K562 (cell line): ENCODE results near the gene FXYD1. TPM values are rescaled to one million over a fixed set of nuclear protein-coding genes. Genes with fewer than 3 reads are reported as not detected.
A peak's percentile ranks its signal among the peaks of the same experiment; 100 is the strongest.

Experiments
- CBX3 ChIP-seq, 2 experiments: IDR thresholded peaks; 1 replicate in 1 of 2; 2 replicates in 1 of 2; pipeline ENCODE4 v1.6.1; 2012; ENCODE audit warnings: inconsistent platforms in 2 of 2, low read length in 2 of 2, borderline replicate concordance in 1 of 2, control low read depth in 1 of 2
- CTCF ChIP-seq, 3 experiments: IDR thresholded peaks in 2 of 3; conservative IDR thresholded peaks in 1 of 3; 2 replicates each; pipeline ENCODE4 v1.5.1; 2011 to 2012; ENCODE audit warnings: low read length in 3 of 3, mild to moderate bottlenecking in 3 of 3, control low read depth in 2 of 3, improper control_type of control experiment in 1 of 3, inconsistent platforms in 1 of 3, low read depth in 1 of 3, mixed read lengths in 1 of 3, moderate library complexity in 1 of 3; ENCODE audit not compliant: insufficient read depth in 2 of 3
- E2F6 ChIP-seq, 2 experiments: IDR thresholded peaks; 2 replicates each; pipeline ENCODE4 v1.6.1; 2011; ENCODE audit warnings: borderline replicate concordance in 1 of 2, control low read depth in 1 of 2, low read depth in 1 of 2, low read length in 1 of 2, mild to moderate bottlenecking in 1 of 2, mixed read lengths in 1 of 2, moderate library complexity in 1 of 2; ENCODE audit not compliant: insufficient read depth in 1 of 2, insufficient read length in 1 of 2, poor library complexity in 1 of 2, severe bottlenecking in 1 of 2; ENCODE audit errors: extremely low read depth in 1 of 2
- L3MBTL2 ChIP-seq: fragments of 450-650 bp; IDR thresholded peaks from 2 replicates; pipeline ENCODE4 v1.6.1; 2016; ENCODE audit warnings: mild to moderate bottlenecking, moderate library complexity
- MAZ ChIP-seq, 2 experiments: fragments of 450-650 bp in 1 of 2; sonication (generic) in 1 of 2; formaldehyde crosslinking; IDR thresholded peaks in 1 of 2; conservative IDR thresholded peaks in 1 of 2; 2 replicates each; pipeline versions ENCODE4 v1.4.0 to v1.5.0; 2020; ENCODE audit warnings: mild to moderate bottlenecking in 1 of 2, missing genetic modification reagents in 1 of 2
- MNT ChIP-seq, 2 experiments: fragments of 450-650 bp; conservative IDR thresholded peaks; 2 replicates each; pipeline ENCODE4 v1.6.1; 2017; ENCODE audit warnings: mild to moderate bottlenecking in 2 of 2, moderate library complexity in 2 of 2
- NR2C2 ChIP-seq, 2 experiments: fragments of 200-800 bp in 1 of 2; sonication (Bioruptor generic) in 1 of 2; sonication (generic) in 1 of 2; formaldehyde crosslinking in 1 of 2; IDR thresholded peaks; 2 replicates each; pipeline versions ENCODE4 v1.6.1 to v1.8.0; 2016 to 2022; ENCODE audit warnings: mild to moderate bottlenecking in 1 of 2, missing compliant biosample characterization in 1 of 2, missing genetic modification characterization in 1 of 2, missing genetic modification reagents in 1 of 2
- POLR3A ChIP-seq: IDR thresholded peaks from 2 replicates; pipeline ENCODE4 v1.6.1; 2011; ENCODE audit warnings: borderline replicate concordance, mild to moderate bottlenecking, moderate library complexity; ENCODE audit not compliant: insufficient read length, insufficient read depth; ENCODE audit errors: extremely low read depth
- PRMT5 ChIP-seq: sonication (generic); formaldehyde crosslinking; IDR thresholded peaks from 2 replicates; pipeline ENCODE4 v1.5.0; 2020; ENCODE audit warnings: missing genetic modification reagents
- RAD21 ChIP-seq, 2 experiments: fragments of 250-450 bp in 1 of 2; fragments of 450-650 bp in 1 of 2; sonication (Bioruptor Pico) in 1 of 2; formaldehyde crosslinking in 1 of 2; IDR thresholded peaks in 1 of 2; conservative IDR thresholded peaks in 1 of 2; 2 replicates each; pipeline versions ENCODE4 v1.4.0 to v1.8.0; 2020 to 2022; ENCODE audit warnings: mild to moderate bottlenecking in 2 of 2, moderate library complexity in 1 of 2
- SMC3 ChIP-seq: conservative IDR thresholded peaks from 2 replicates; pipeline ENCODE4 v1.6.1; 2011; ENCODE audit warnings: low read depth, low read length, improper control_type of control experiment; ENCODE audit not compliant: insufficient read depth
- ZNF740 ChIP-seq, 3 experiments: fragments of 200-800 bp in 1 of 3; sonication (Bioruptor generic) in 1 of 3; sonication (generic) in 1 of 3; formaldehyde crosslinking in 1 of 3; IDR thresholded peaks; 2 replicates each; pipeline versions ENCODE4 v1.6.1 to v1.8.0; 2016 to 2022; ENCODE audit warnings: mild to moderate bottlenecking in 2 of 3, missing compliant biosample characterization in 2 of 3, missing genetic modification characterization in 2 of 3, missing genetic modification reagents in 1 of 3
- polyA plus RNA-seq, 8 experiments: library from polyadenylated mRNA; depleted of rRNA in 4 of 8; stranded (reverse) in 5 of 8; unstranded in 3 of 8; fragments of >200 nt; fragmentation: Nextera tagmentation in 2 of 8; fragmentation: Illumina TruSeq in 1 of 8; extraction: Ambion mirVana in 2 of 8; extraction: Trizol in 1 of 8; gene quantifications; 2 replicates each; pipeline versions ENCODE4 v1.2.1 to v1.2.3, GENCODE V29; 2011 to 2014; ENCODE audit warnings: inconsistent platforms in 1 of 8, missing spikeins in 1 of 8
- total RNA-seq, 7 experiments: library from RNA; depleted of rRNA in 6 of 7; stranded (reverse); fragments of >200 nt in 6 of 7; fragmentation: Illumina TruSeq in 2 of 7; extraction: Trizol in 2 of 7; gene quantifications; 2 replicates each; pipeline versions ENCODE4 v1.2.1 to v1.2.3, GENCODE V29; 2011 to 2021; ENCODE audit warnings: low replicate concordance in 1 of 7

Gene FXYD1
- total and polyA plus RNA-seq, 9 of the 15 experiments (the other 6 are each of a cell fraction or from before 2014, with no cell fraction given) = 0.40 to 3.2 (median 1.8) TPM; not detected in 3

- 0 out of 3 replicates have a peak, but pooled peaks of 1 of the 2 experiments have one; percentile 24 for TF ChIP-seq CBX3 (IDR thresholded peaks at IDR 0.05; ENCODE audit: borderline replicate concordance in 1 of 2, low read length in 2 of 2)
- peak in 1 of 2 experiments; percentile 30; a peak in 1 of 4 replicates for TF ChIP-seq MAZ (CRISPR knock-in tag; conservative IDR thresholded peaks at IDR 0.05 in 1 of 2, IDR thresholded peaks at IDR 0.05 in 1 of 2)
- TF ChIP-seq POLR3A = no peak
- peak; percentile 67 to 70 (median 67) for TF ChIP-seq CTCF (IDR thresholded peaks at IDR 0.05 in 2 of 3, conservative IDR thresholded peaks at IDR 0.05 in 1 of 3; ENCODE audit: insufficient read depth in 2 of 3, low read depth in 1 of 3, low read length in 3 of 3)
- peak; percentile 39 to 66 for TF ChIP-seq RAD21 (CRISPR knock-in tag; conservative IDR thresholded peaks at IDR 0.05 in 1 of 2, IDR thresholded peaks at IDR 0.05 in 1 of 2)
- TF ChIP-seq PRMT5 = no peak
- TF ChIP-seq E2F6 (IDR thresholded peaks at IDR 0.05; ENCODE audit: borderline replicate concordance in 1 of 2, extremely low read depth in 1 of 2, insufficient read depth in 1 of 2, insufficient read length in 1 of 2, low read depth in 1 of 2, low read length in 1 of 2, poor library complexity in 1 of 2, severe bottlenecking in 1 of 2) = peak; percentile 65 to 79
- peak; percentile 78 for TF ChIP-seq L3MBTL2
- peak; percentile 85 for TF ChIP-seq ZNF740 (CRISPR knock-in tag; IDR thresholded peaks at IDR 0.05)
- TF ChIP-seq ZNF740 (tag; IDR thresholded peaks at IDR 0.05) = peak in 1 of 2 experiments; percentile 94; a peak in 2 of 4 replicates
- TF ChIP-seq NR2C2 (CRISPR knock-in tag; IDR thresholded peaks at IDR 0.05) = no peak
- TF ChIP-seq NR2C2 (tag; IDR thresholded peaks at IDR 0.05) = no peak
- 0 out of 2 replicates have a peak, but pooled peaks have one; percentile 8 for TF ChIP-seq SMC3
- TF ChIP-seq MNT (conservative IDR thresholded peaks at IDR 0.05) = peak in 1 of 2 experiments; percentile 22; a peak in 1 of 4 replicates
These were observed 48.0 kb upstream of the FXYD1 start (continued) for GRCh38 chr19:35090506-35091214.
